Ectodermal cell (in vitro differentiated cells): ENCODE data around the gene ADARB1.
"Not testable (repeated sequence)": the region's sequence is repeated elsewhere in the genome, so short reads cannot be mapped to it uniquely, and the experiment has no call there.

Source experiments
- H3K27ac ChIP-seq: 2 replicates; pipeline ENCODE4 v1.7.0; 2013; ENCODE audit warnings: mild to moderate bottlenecking, low read depth, low read length; ENCODE audit not compliant: insufficient read depth, poor library complexity, severe bottlenecking
- H3K27me3 ChIP-seq: 2 replicates; pipeline ENCODE4 v1.7.0; 2013; ENCODE audit warnings: mild to moderate bottlenecking, low read length; ENCODE audit not compliant: insufficient read depth, control insufficient read depth, poor library complexity, severe bottlenecking
- H3K36me3 ChIP-seq: one replicate; pipeline ENCODE4 v1.7.0; 2013; ENCODE audit warnings: low read length; ENCODE audit not compliant: control insufficient read depth, insufficient read depth
- H3K4me1 ChIP-seq: one replicate; pipeline ENCODE4 v1.7.0; 2013; ENCODE audit warnings: low read length; ENCODE audit not compliant: control insufficient read depth, insufficient read depth
- H3K4me3 ChIP-seq: 2 replicates; pipeline ENCODE4 v1.7.0; 2013; ENCODE audit warnings: low read depth, low read length, control low read depth; ENCODE audit not compliant: insufficient read depth
- H3K9me3 ChIP-seq: 2 replicates; pipeline ENCODE4 v1.7.0; 2013; ENCODE audit warnings: mild to moderate bottlenecking, low read length, moderate library complexity; ENCODE audit not compliant: control insufficient read depth
- WGBS, 2 experiments: methylation state at CpG; one replicate each; pipeline ENCODE4 v1.1.7; 2013; ENCODE audit warnings: missing lambda C conversion rate in 2 of 2; 5-methylcytosine and 5-hydroxymethylcytosine counted together

The ADARB1 gene

DNA sequence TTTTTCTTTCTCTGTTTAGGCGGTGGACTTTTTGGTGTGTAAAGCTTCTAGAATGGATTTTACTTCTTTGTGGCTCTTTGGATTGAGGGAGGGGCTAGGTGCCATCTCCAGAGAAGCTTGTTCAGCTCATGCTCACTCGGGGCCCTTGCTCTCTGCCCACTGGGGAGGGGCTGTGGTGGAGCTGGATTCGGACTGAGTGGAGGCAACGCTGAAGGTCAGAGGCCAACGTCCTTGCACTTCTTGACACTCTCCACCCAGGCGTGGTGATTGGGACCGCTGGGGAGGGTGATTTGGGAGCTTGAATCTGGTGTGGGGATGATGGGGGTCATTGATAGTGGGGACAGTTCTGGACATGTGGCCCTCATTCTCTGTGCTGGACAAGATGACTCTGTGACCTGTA is 52.6 kb downstream of the ADARB1 start:
- WGBS, 2 experiments, result 90 to 94% methylated on average over 6 to 7 of the region's 7 CpGs

DNA sequence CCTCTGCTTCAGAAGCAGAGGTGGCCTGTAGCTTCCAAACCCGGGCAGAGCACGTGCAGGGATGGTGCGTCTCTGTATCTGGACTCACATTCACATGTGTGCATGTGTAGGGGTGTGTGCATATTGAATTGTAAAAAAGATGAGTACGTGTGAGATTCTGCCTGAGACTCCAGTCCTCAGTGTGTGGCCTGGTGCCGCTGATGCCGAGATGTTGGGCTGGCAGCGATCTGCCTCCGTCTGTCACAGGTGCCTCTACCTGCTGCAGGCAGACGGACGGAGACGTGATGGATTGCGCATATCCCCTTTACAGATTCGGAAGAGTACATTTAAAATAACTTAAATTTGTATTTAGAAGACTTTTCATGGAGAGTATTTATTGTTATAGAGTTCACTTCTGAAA is 53.6 kb downstream of the ADARB1 start:
- 95 to 97% methylated on average over 11 to 13 of the region's 13 CpGs for WGBS, 2 experiments
- Histone ChIP-seq H3K4me1 (no peaks in the 10 kb centered on the region), H3K36me3 (no peaks in the 10 kb centered on the region), H3K9me3 (no peaks in the 10 kb centered on the region), H3K4me3 (no peak overlapping the region), H3K27ac (no peak overlapping the region), H3K27me3 (no peaks in the 10 kb centered on the region)

More for the DNA sequence above, 52.6 kb downstream of the ADARB1 start:
- Histone ChIP-seq H3K36me3 (no peaks in the 10 kb centered on the region), H3K4me1 (no peaks in the 10 kb centered on the region), H3K27ac (no peak overlapping the region), H3K4me3 (no peak overlapping the region), H3K9me3 (no peaks in the 10 kb centered on the region), H3K27me3 (no peaks in the 10 kb centered on the region)

DNA sequence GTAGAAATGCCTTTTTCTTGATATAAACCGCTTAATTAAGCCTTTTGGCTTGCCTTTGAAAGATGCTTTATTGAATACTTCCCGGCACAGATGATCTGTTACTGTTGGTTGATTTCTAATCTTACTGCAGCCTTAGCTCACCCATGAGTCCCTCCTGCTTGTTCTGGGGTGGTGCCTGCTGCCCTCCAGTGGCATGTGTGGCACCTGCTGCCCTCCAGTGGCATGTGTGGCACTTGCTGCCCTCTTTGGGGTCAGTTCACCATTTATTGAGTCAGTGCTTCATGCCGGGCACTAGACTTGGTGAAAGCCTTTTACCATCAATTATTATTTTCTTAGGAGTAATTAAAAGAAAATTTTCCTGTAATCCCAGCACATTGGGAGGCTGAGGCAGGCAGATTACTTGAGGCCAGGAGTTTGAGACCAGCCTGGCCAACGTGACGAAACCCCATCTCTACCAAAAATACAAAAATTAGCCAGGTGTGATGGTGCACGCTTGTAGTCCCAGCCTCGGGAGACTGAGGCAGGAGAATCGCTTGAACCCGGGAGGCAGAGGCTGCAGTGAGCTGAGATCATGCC is 54.3 kb downstream of the ADARB1 start:
- no peak overlapping the region for H3K27ac ChIP-seq
- no peaks in the 10 kb centered on the region for H3K4me1 ChIP-seq
- WGBS, 2 experiments, result 70 to 75% methylated on average over 9 of the region's 9 CpGs

DNA sequence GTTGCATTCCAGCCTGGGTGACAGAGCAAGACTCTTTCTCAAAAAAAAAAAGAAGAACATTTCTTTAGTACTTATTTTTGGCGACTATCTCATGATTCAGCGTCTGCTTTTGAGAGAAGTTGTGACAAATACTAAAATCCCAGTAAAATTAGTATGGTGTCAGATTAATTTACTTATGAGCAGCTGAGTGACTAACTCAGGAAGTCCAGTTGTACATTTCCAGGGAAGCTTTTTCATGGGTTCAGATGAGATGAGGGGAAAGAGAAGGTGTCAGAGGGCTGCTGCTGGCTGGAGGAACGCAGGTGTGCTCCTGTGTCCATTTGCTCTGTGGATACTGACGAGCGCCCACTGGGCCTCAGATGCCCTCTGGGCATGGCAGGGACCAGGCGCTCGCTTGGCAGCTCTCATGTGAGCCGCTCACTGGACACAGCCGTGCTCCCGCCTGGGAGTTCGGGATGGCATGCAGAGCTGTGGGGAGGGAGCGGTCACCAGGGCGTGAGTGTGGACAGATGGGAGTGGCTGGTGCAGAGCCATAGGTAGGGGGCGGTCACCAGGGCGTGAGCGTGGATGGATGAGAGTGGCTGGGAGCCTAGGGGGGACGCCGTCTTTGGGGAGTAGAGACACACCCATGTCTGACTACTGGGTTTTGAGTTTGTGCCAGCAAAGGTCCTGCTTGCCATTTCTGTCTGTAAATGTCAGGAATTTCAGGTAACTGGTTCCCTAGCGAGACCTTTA is 55.0 kb downstream of the ADARB1 start:
- Histone ChIP-seq H3K4me3 (no peak overlapping the region), H3K4me1 (no peaks in the 10 kb centered on the region), H3K27me3 (no peaks in the 10 kb centered on the region), H3K36me3 (no peaks in the 10 kb centered on the region), H3K27ac (no peak overlapping the region), H3K9me3 (no peaks in the 10 kb centered on the region)
- 91% methylated on average over 19 of the region's 19 CpGs for WGBS, 2 experiments

More for the DNA sequence above, 54.3 kb downstream of the ADARB1 start:
- H3K4me3 ChIP-seq, result no peak overlapping the region
- H3K9me3 ChIP-seq, result no peaks in the 10 kb centered on the region
- H3K27me3 ChIP-seq, result no peaks in the 10 kb centered on the region
- no peaks in the 10 kb centered on the region for H3K36me3 ChIP-seq

DNA sequence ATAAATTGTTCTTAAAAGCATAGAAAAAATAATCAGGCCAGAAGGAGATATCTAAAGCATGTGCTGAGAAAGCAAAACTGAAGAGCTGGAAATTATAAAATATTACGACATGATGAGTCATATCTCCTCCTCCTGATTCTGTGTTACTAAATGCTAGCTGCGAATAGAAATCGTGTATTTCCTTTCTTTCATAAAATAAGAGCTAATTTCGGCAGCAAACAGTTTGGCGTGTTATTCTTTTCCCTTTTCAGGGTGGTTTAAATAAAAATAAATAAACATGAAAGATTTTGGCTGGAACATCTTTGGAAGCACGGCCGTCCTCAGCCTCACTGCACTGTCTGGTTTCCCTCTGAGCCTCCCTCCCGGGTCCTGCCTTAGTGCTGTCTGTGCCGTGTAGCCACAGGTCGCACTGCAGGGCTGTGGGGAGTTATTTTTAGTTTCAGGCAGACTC is 56.0 kb downstream of the ADARB1 start:
- H3K36me3 ChIP-seq, result no peaks in the 10 kb centered on the region
- no peaks in the 10 kb centered on the region for H3K9me3 ChIP-seq
- no peaks in the 10 kb centered on the region for H3K4me1 ChIP-seq
- WGBS, 2 experiments, result 92 to 94% methylated on average over 10 of the region's 10 CpGs
- H3K27ac ChIP-seq, result no peak overlapping the region
- H3K4me3 ChIP-seq, result no peak overlapping the region
- no peaks in the 10 kb centered on the region for H3K27me3 ChIP-seq

DNA sequence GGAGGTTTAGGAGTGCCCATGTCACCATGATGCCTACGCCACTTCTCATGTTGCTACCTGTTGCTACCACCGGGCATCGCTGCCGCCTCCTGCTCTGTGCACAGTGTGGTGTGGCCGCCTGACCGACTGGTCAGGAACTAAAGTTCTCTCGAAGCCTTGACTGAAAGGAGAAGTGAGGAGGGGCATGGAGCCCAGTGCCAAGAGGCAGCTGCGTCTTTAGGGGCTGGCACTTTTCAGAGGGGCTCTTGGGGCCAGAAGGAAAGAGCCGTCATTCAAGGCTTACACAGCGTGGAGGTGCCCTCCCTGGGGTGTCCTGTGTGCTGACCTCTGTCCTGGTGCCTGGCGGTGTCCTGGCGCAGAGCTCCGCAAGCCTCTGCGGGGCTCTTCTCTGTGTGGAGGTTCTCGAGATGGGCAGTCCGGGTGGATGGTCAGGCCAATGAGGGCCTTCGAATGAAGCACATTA is 57.2 kb downstream of the ADARB1 start:
- H3K36me3 ChIP-seq, result no peaks in the 10 kb centered on the region
- no peak overlapping the region for H3K27ac ChIP-seq
- 93 to 95% methylated on average over 17 of the region's 17 CpGs for WGBS, 2 experiments
- H3K4me1 ChIP-seq, result no peaks in the 10 kb centered on the region
- no peaks in the 10 kb centered on the region for H3K27me3 ChIP-seq
- no peak overlapping the region for H3K4me3 ChIP-seq
- no peaks in the 10 kb centered on the region for H3K9me3 ChIP-seq

DNA sequence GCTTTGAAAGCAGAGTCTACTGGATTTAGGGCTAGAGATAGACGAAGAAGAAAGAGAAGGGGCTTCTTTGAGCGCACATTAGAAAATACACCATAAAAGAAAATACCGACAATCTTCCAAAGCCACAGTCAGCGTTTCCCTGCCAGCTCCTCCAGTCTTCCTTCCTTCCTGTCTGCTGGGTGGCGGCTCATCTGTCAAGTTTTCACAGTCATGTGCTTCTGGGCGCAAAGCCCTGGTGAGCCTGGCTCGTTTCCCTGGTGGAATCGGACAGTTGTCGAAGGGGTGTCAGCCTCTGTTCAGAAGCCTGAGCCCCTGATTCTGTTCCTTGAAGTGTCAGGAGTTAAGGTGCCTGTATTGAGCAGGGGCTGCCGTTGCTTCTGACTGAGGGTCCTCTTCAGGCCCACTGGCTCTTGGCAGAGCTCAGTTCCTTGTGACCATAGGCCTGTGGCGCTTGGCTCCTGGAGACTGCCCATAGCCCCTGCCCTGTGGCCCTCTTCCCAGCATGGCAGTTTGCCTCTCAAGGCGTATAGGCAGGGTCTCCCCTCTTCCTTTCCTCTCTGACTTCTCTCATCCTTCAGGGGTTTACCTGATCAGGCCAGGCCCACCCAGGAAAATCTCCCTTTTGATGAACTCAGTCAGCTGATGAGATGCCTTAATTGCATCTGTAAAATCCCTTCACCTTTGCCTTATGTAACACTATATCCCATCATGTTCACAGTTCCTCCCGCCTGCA is 58.6 kb downstream of the ADARB1 start:
- no peak overlapping the region for H3K27ac ChIP-seq
- H3K9me3 ChIP-seq, result no peaks in the 10 kb centered on the region
- no peak overlapping the region for H3K4me3 ChIP-seq
- H3K4me1 ChIP-seq, result no peaks in the 10 kb centered on the region
- H3K36me3 ChIP-seq, result no peaks in the 10 kb centered on the region
- 93 to 95% methylated on average over 13 of the region's 13 CpGs for WGBS, 2 experiments
- H3K27me3 ChIP-seq, result no peaks in the 10 kb centered on the region

DNA sequence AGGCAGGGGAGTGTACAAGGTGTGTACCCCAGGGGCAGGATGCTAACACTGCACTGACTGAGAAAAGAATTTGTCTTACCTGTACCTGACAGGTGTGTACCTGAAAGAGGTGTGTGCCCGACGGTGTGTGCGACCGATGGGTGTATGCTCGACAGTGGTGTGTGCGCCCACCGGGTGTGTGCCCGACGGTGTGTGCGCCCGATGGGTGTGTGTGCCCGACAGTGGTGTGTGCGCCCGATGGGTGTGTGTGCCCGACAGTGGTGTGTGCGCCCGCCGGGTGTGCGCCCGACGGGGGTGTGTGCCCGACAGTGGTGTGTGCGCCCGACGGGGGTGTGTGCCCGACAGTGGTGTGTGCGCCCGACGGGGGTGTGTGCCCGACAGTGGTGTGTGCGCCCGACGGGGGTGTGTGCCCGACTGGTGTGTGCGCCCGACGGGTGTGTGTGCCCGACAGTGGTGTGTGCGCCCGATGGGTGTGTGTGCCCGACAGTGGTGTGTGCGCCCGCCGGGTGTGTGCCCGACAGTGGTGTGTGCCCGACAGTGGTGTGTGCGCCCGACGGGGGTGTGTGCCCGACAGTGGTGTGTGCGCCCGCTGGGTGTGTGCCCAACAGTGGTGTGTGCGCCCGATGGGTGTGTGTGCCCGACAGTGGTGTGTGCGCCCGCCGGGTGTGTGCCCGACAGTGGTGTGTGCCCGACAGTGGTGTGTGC is 59.3 kb downstream of the ADARB1 start:
- not testable (repeated sequence) for H3K27me3 ChIP-seq, H3K36me3 ChIP-seq, H3K4me1 ChIP-seq, H3K27ac ChIP-seq, H3K4me3 ChIP-seq, H3K9me3 ChIP-seq
- 95 to 97% methylated on average over 60 of the region's 60 CpGs for WGBS, 2 experiments

DNA sequence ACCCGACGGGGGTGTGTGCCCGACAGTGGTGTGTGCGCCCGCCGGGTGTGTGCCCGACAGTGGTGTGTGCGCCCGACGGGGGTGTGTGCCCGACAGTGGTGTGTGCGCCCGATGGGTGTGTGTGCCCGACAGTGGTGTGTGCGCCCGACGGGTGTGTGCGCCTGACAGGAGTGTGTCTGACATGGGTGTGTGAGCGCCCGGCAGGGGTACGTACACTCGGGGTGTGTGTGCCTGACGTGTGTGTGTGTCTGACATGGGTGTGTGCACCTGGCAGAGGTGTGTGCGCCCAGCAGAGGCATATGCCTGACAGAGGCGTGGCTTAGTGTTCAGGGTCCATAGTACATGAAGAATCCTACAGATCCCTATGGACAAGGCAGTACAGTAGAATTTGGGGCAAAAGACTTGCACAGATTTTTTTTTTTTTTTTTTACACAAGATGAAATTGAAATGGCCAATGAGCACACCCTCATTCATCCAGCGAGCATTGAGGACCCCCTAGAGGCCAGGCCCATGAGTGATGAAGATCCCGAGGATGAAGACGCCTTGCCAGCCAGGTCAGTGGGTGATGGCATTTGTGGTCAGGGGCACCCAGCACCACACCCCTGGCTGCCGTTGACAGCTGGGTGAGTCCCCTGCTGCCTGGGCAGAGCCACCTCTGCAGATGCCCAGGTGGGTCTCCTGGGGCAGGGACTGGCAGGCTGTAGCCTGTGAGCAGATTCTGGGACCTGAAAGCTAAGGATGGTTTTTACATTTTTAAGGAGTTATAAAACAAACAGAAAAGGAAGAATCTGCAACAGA is 60.1 kb downstream of the ADARB1 start:
- 94 to 97% methylated on average over 29 of the region's 29 CpGs for WGBS, 2 experiments
- no peak overlapping the region for H3K27ac ChIP-seq
- no peaks in the 10 kb centered on the region for H3K9me3 ChIP-seq
- no peaks in the 10 kb centered on the region for H3K27me3 ChIP-seq
- H3K4me3 ChIP-seq, result no peak overlapping the region
- no peaks in the 10 kb centered on the region for H3K4me1 ChIP-seq
- no peaks in the 10 kb centered on the region for H3K36me3 ChIP-seq
